Measurements from ENCODE around the gene KISS1R.

The KISS1R gene

GRCh38 chr19:948842-949496 is 31.8 kb downstream of the KISS1R start:
- no peak overlapping the region for H3K4me3 ChIP-seq (ENCODE audit: low read length)
- H3K4me2 ChIP-seq (ENCODE audit: low read depth, low read length), result no peak overlapping the region
- H3K36me3 ChIP-seq (replicated peaks; ENCODE audit: insufficient read depth, low read length), result no peaks in the 10 kb centered on the region
- no peaks in the 10 kb centered on the region for H3K9me3 ChIP-seq (replicated peaks; ENCODE audit: insufficient read depth, low read length)
- H3K4me1 ChIP-seq (ENCODE audit: low read length), result no peaks in the 10 kb centered on the region
- DNase-seq, result no peak
- H2AFZ ChIP-seq (ENCODE audit: low read length), result no peak overlapping the region
- no peak overlapping the region for H3K27ac ChIP-seq (ENCODE audit: low read length)
- no peaks in the 10 kb centered on the region for H4K20me1 ChIP-seq (ENCODE audit: insufficient read depth, low read length)
- no peak overlapping the region for H3K9ac ChIP-seq (ENCODE audit: low read length)
- H3K79me2 ChIP-seq (ENCODE audit: low read length), result peaks cover 25% of the 10 kb centered on the region
- H3F3A ChIP-seq (ENCODE audit: insufficient read depth, low read length), result no peaks in the 10 kb centered on the region
- TF ChIP-seq EZH2 (optimal IDR thresholded peaks at IDR 0.05; ENCODE audit: low read depth, low read length) (no peak), EZH2phosphoT487 (IDR thresholded peaks at IDR 0.05; ENCODE audit: low read length) (no peak), CTCF (IDR thresholded peaks at IDR 0.05; ENCODE audit: low read length) (no peak)
- H3K27me3 ChIP-seq (replicated peaks; ENCODE audit: insufficient read depth, low read length), result no peaks in the 10 kb centered on the region
- no peaks in the 10 kb centered on the region for H3K9me2 ChIP-seq (replicated peaks; ENCODE audit: insufficient read depth, low read length)

GRCh38 chr19:950352-951066 is 33.4 kb downstream of the KISS1R start:
- Histone ChIP-seq H3K9me2 (replicated peaks; ENCODE audit: insufficient read depth, low read length) (no peaks in the 10 kb centered on the region), H3F3A (ENCODE audit: insufficient read depth, low read length) (no peaks in the 10 kb centered on the region), H3K27ac (ENCODE audit: low read length) (no peak overlapping the region), H3K4me3 (ENCODE audit: low read length) (no peak overlapping the region), H3K4me2 (ENCODE audit: low read depth, low read length) (no peak overlapping the region), H3K4me1 (ENCODE audit: low read length) (no peaks in the 10 kb centered on the region), H3K9ac (ENCODE audit: low read length) (no peak overlapping the region), H3K9me3 (replicated peaks; ENCODE audit: insufficient read depth, low read length) (no peaks in the 10 kb centered on the region), H2AFZ (ENCODE audit: low read length) (no peak overlapping the region), H4K20me1 (ENCODE audit: insufficient read depth, low read length) (no peaks in the 10 kb centered on the region), H3K79me2 (ENCODE audit: low read length) (peaks cover 27% of the 10 kb centered on the region; the same call in 1 of the 2 replicates), H3K27me3 (replicated peaks; ENCODE audit: insufficient read depth, low read length) (no peaks in the 10 kb centered on the region), H3K36me3 (replicated peaks; ENCODE audit: insufficient read depth, low read length) (no peaks in the 10 kb centered on the region)
- TF ChIP-seq EZH2phosphoT487 (IDR thresholded peaks at IDR 0.05; ENCODE audit: low read length), result no peak
- TF ChIP-seq CTCF (IDR thresholded peaks at IDR 0.05; ENCODE audit: low read length), result no peak
- no peak for TF ChIP-seq EZH2 (optimal IDR thresholded peaks at IDR 0.05; ENCODE audit: low read depth, low read length)
- no peak for DNase-seq

- H3K79me2 ChIP-seq (ENCODE audit: low read length), result peaks cover 22% of the 10 kb centered on the region; the same call in 1 of the 2 replicates
- H2AFZ ChIP-seq (ENCODE audit: low read length), result no peak overlapping the region
- H3K4me2 ChIP-seq (ENCODE audit: low read depth, low read length), result no peak overlapping the region
- no peaks in the 10 kb centered on the region for H4K20me1 ChIP-seq (ENCODE audit: insufficient read depth, low read length)
- no peaks in the 10 kb centered on the region for H3K27me3 ChIP-seq (replicated peaks; ENCODE audit: insufficient read depth, low read length)
- H3K9me3 ChIP-seq (replicated peaks; ENCODE audit: insufficient read depth, low read length), result no peaks in the 10 kb centered on the region
- no peaks in the 10 kb centered on the region for H3K36me3 ChIP-seq (replicated peaks; ENCODE audit: insufficient read depth, low read length)
- H3F3A ChIP-seq (ENCODE audit: insufficient read depth, low read length), result no peaks in the 10 kb centered on the region
- DNase-seq, result no peak
- no peak overlapping the region for H3K9ac ChIP-seq (ENCODE audit: low read length)
- no peak overlapping the region for H3K27ac ChIP-seq (ENCODE audit: low read length)
- H3K9me2 ChIP-seq (replicated peaks; ENCODE audit: insufficient read depth, low read length), result no peaks in the 10 kb centered on the region
- no peak overlapping the region for H3K4me3 ChIP-seq (ENCODE audit: low read length)
- TF ChIP-seq EZH2 (optimal IDR thresholded peaks at IDR 0.05; ENCODE audit: low read depth, low read length) (no peak), EZH2phosphoT487 (IDR thresholded peaks at IDR 0.05; ENCODE audit: low read length) (no peak)
- H3K4me1 ChIP-seq (ENCODE audit: low read length), result no peaks in the 10 kb centered on the region
These were observed 35.0 kb downstream of the KISS1R start for GRCh38 chr19:952049-952679.
